ENCODE data around the gene ASF1A. TPM values are rescaled to one million over a fixed set of nuclear protein-coding genes. Genes with fewer than 3 reads are reported as not detected.

The ASF1A gene
- polyA plus RNA-seq, 1 donor from 2014 or later, result 65.6 TPM

DNA sequence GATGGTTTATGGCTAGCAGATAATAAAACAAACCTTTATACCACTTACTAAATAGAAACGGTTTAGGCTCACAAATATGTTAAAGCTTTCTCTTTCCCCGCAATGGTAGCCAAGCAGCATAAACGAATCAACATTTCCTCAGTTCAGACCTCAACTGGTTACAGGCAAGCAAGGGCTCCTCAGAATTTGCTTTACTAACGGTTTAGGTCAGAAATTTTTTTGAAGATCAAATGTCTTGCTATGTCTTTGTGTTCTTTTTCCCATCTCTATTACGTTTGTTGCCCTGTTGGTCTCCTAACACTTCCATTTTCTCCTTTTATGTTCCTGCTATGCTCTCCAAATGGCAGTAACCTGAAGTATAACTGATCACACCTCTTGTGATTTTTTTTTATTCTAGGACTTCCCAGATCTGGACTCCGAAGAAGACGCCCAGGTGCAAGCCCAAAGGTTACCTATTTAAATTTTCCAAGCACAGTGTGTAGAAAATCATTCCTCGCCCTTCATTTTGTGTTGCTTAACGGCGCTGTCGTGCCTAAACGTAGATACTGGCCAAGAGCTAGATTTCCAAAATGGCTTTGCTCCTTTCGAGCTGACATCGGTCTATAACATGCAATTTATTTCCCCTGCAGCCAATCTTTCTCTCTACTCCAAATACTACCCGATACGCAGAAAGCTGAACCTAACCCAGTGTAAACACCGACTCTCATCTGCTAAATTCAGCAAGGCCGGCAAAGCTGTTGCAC lies 717 bp upstream of the ASF1A start:
- TF ChIP-seq MXI1 (conservative IDR thresholded peaks at IDR 0.05; ENCODE audit: poor library complexity, severe bottlenecking) (no peak), RAD21 (conservative IDR thresholded peaks at IDR 0.05) (no peak)
- TF ChIP-seq, protein P1, sequence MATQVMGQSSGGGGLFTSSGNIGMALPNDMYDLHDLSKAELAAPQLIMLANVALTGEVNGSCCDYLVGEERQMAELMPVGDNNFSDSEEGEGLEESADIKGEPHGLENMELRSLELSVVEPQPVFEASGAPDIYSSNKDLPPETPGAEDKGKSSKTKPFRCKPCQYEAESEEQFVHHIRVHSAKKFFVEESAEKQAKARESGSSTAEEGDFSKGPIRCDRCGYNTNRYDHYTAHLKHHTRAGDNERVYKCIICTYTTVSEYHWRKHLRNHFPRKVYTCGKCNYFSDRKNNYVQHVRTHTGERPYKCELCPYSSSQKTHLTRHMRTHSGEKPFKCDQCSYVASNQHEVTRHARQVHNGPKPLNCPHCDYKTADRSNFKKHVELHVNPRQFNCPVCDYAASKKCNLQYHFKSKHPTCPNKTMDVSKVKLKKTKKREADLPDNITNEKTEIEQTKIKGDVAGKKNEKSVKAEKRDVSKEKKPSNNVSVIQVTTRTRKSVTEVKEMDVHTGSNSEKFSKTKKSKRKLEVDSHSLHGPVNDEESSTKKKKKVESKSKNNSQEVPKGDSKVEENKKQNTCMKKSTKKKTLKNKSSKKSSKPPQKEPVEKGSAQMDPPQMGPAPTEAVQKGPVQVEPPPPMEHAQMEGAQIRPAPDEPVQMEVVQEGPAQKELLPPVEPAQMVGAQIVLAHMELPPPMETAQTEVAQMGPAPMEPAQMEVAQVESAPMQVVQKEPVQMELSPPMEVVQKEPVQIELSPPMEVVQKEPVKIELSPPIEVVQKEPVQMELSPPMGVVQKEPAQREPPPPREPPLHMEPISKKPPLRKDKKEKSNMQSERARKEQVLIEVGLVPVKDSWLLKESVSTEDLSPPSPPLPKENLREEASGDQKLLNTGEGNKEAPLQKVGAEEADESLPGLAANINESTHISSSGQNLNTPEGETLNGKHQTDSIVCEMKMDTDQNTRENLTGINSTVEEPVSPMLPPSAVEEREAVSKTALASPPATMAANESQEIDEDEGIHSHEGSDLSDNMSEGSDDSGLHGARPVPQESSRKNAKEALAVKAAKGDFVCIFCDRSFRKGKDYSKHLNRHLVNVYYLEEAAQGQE (IDR thresholded peaks at IDR 0.05; ENCODE audit: borderline replicate concordance), result peak; percentile 55
- Histone ChIP-seq H3F3A (ENCODE audit: insufficient read depth, low read length, poor library complexity, severe bottlenecking) (peaks cover 3% of the 10 kb centered on the region), H3K27me3 (ENCODE audit: insufficient read depth, low read depth, low read length) (no peaks in the 10 kb centered on the region), H3K4me2 (ENCODE audit: low read length) (peak overlapping the region; percentile 81), H3K27ac (ENCODE audit: low read length) (peak overlapping the region; percentile 97), H3K9me2 (ENCODE audit: insufficient read depth, low read length) (no peaks in the 10 kb centered on the region), H4K20me1 (ENCODE audit: insufficient read depth) (no peaks in the 10 kb centered on the region), H3K9ac (ENCODE audit: low read length) (peak overlapping the region; percentile 89), H3K9me3 (ENCODE audit: low read length) (no peaks in the 10 kb centered on the region), H2AFZ (ENCODE audit: low read depth, low read length) (peak overlapping the region; percentile 87), H3K79me2 (replicated peaks; ENCODE audit: insufficient read depth, low read length) (peaks cover 33% of the 10 kb centered on the region), H3K4me3 (ENCODE audit: low read length) (peak overlapping the region; percentile 83), H3K36me3 (ENCODE audit: insufficient read depth, low read length) (no peaks in the 10 kb centered on the region)

- Histone ChIP-seq H4K20me1 (ENCODE audit: insufficient read depth) (no peaks in the 10 kb centered on the region), H3K9me2 (ENCODE audit: insufficient read depth, low read length) (no peaks in the 10 kb centered on the region), H3K36me3 (ENCODE audit: insufficient read depth, low read length) (no peaks in the 10 kb centered on the region), H3K27me3 (ENCODE audit: insufficient read depth, low read depth, low read length) (no peaks in the 10 kb centered on the region), H3K79me2 (replicated peaks; ENCODE audit: insufficient read depth, low read length) (peaks cover 47% of the 10 kb centered on the region), H3F3A (ENCODE audit: insufficient read depth, low read length, poor library complexity, severe bottlenecking) (peaks cover under 1% of the 10 kb centered on the region), H3K9ac (ENCODE audit: low read length) (peak overlapping the region; percentile 89), H3K27ac (ENCODE audit: low read length) (peak overlapping the region; percentile 80), H3K4me2 (ENCODE audit: low read length) (no peak overlapping the region), H3K9me3 (ENCODE audit: low read length) (no peaks in the 10 kb centered on the region), H2AFZ (ENCODE audit: low read depth, low read length) (no peak overlapping the region), H3K4me3 (ENCODE audit: low read length) (peak overlapping the region; percentile 83)
- TF ChIP-seq, protein P2, sequence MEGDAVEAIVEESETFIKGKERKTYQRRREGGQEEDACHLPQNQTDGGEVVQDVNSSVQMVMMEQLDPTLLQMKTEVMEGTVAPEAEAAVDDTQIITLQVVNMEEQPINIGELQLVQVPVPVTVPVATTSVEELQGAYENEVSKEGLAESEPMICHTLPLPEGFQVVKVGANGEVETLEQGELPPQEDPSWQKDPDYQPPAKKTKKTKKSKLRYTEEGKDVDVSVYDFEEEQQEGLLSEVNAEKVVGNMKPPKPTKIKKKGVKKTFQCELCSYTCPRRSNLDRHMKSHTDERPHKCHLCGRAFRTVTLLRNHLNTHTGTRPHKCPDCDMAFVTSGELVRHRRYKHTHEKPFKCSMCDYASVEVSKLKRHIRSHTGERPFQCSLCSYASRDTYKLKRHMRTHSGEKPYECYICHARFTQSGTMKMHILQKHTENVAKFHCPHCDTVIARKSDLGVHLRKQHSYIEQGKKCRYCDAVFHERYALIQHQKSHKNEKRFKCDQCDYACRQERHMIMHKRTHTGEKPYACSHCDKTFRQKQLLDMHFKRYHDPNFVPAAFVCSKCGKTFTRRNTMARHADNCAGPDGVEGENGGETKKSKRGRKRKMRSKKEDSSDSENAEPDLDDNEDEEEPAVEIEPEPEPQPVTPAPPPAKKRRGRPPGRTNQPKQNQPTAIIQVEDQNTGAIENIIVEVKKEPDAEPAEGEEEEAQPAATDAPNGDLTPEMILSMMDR (IDR thresholded peaks at IDR 0.05; ENCODE audit: poor library complexity, severe bottlenecking), result no peak
- TF ChIP-seq MXI1 (conservative IDR thresholded peaks at IDR 0.05; ENCODE audit: poor library complexity, severe bottlenecking), result peak; percentile 53
- TF ChIP-seq, protein P1 (IDR thresholded peaks at IDR 0.05; ENCODE audit: borderline replicate concordance), result no peak
- TF ChIP-seq POLR2AphosphoS5 (IDR thresholded peaks at IDR 0.05), result peak; percentile 39
Observed at GRCh38 chr6:118894425-118895260, 691 bp downstream of the ASF1A start.
